ENCODE measurements around the gene GPR137C.

GRCh38 chr14:52609445-52610044 is 56.9 kb downstream of the GPR137C start:
- TF ChIP-seq CTCF (IDR thresholded peaks at IDR 0.05) (no peak), POLR2A (IDR thresholded peaks at IDR 0.05) (no peak)
